Neural cell (in vitro differentiated cells): ENCODE measurements around the gene C2orf42. TPM values are rescaled to one million over a fixed set of nuclear protein-coding genes. Genes with fewer than 3 reads are reported as not detected.

ENCODE experiments used
- H2AFZ ChIP-seq: fragments of 200-600, 300-800 bp; sonication (generic), shearing (Covaris generic); 2 replicates; pipeline ENCODE4 v1.6.0; 2014; ENCODE audit warnings: low read depth, mild to moderate bottlenecking, antibody characterized with exemption, low read length, moderate library complexity
- H3F3A ChIP-seq: fragments of 200-600 bp; shearing (Covaris generic); 2 replicates; pipeline ENCODE4 v1.6.1; 2016; ENCODE audit warnings: mild to moderate bottlenecking, moderate library complexity, mixed read lengths, antibody characterized with exemption, low read length; ENCODE audit not compliant: insufficient read depth, poor library complexity, severe bottlenecking
- H3K27ac ChIP-seq: fragments of 200-600, 300-800 bp; sonication (generic), shearing (Covaris generic); 2 replicates; pipeline ENCODE4 v1.5.1; 2014; ENCODE audit warnings: mild to moderate bottlenecking, low read length, moderate library complexity
- H3K27me3 ChIP-seq: fragments of 300-800, 200-600 bp; sonication (generic), shearing (Covaris generic); 2 replicates; pipeline ENCODE4 v1.6.0; 2014; ENCODE audit warnings: mild to moderate bottlenecking, low read depth, low read length, moderate library complexity; ENCODE audit not compliant: insufficient read depth
- H3K36me3 ChIP-seq: fragments of 300-800, 200-600 bp; sonication (generic), shearing (Covaris generic); 2 replicates; pipeline ENCODE4 v1.5.1; 2014; ENCODE audit warnings: mild to moderate bottlenecking, antibody characterized with exemption, low read length, moderate library complexity; ENCODE audit not compliant: insufficient read depth
- H3K4me2 ChIP-seq: fragments of 300-800, 200-600 bp; sonication (generic), shearing (Covaris generic); 2 replicates; pipeline ENCODE4 v1.6.0; 2014; ENCODE audit warnings: mild to moderate bottlenecking, low read length
- H3K4me3 ChIP-seq: fragments of 300-800, 200-600 bp; sonication (generic), shearing (Covaris generic); 2 replicates; pipeline ENCODE4 v1.5.1; 2014; ENCODE audit warnings: mild to moderate bottlenecking, low read length, moderate library complexity
- H3K79me2 ChIP-seq: fragments of 200-600 bp; shearing (Covaris generic); replicated peaks from 2 replicates; pipeline ENCODE4 v1.6.0; 2014; ENCODE audit warnings: mild to moderate bottlenecking, low read length, moderate library complexity; ENCODE audit not compliant: insufficient read depth
- H3K9ac ChIP-seq: fragments of 300-800, 200-600 bp; sonication (generic), shearing (Covaris generic); 2 replicates; pipeline ENCODE4 v1.6.1; 2016; ENCODE audit warnings: mild to moderate bottlenecking, low read length, mixed read lengths
- H3K9me2 ChIP-seq: fragments of 200-600 bp; shearing (Covaris generic); 2 replicates; pipeline ENCODE4 v1.6.1; 2016; ENCODE audit warnings: mild to moderate bottlenecking, low read length, mixed read lengths; ENCODE audit not compliant: insufficient read depth
- H3K9me3 ChIP-seq: fragments of 200-600, 300-800 bp; sonication (generic), shearing (Covaris generic); 2 replicates; pipeline ENCODE4 v1.6.1; 2016; ENCODE audit warnings: mild to moderate bottlenecking, mixed run types, low read length, moderate library complexity, mixed read lengths
- H4K20me1 ChIP-seq: fragments of 200-600 bp; shearing (Covaris generic); 2 replicates; pipeline ENCODE4 v1.6.1; 2016; ENCODE audit warnings: mild to moderate bottlenecking, mixed run types; ENCODE audit not compliant: insufficient read depth
- CTCF ChIP-seq: fragments of 450-650 bp; IDR thresholded peaks from 2 replicates; pipeline ENCODE4 v1.5.1; 2014; ENCODE audit warnings: antibody characterized with exemption, mild to moderate bottlenecking, moderate library complexity; ENCODE audit not compliant: poor library complexity, severe bottlenecking
- EP300 ChIP-seq: fragments of 450-650 bp; conservative IDR thresholded peaks from 2 replicates; pipeline ENCODE4 v1.6.1; 2014; ENCODE audit warnings: antibody characterized with exemption, mild to moderate bottlenecking, moderate library complexity; ENCODE audit not compliant: poor library complexity, severe bottlenecking
- EZH2 ChIP-seq: fragments of 200-600, 300-800 bp; shearing (Covaris generic), sonication (generic); IDR thresholded peaks from 2 replicates; pipeline ENCODE4 v1.6.1; 2014; ENCODE audit warnings: antibody characterized with exemption, low read length, borderline replicate concordance, mild to moderate bottlenecking; ENCODE audit not compliant: insufficient read depth, poor library complexity, severe bottlenecking
- MXI1 ChIP-seq: fragments of 450-650 bp; conservative IDR thresholded peaks from 2 replicates; pipeline ENCODE4 v1.6.1; 2014; ENCODE audit warnings: antibody characterized with exemption, mild to moderate bottlenecking; ENCODE audit not compliant: poor library complexity, severe bottlenecking
- POLR2AphosphoS5 ChIP-seq: IDR thresholded peaks from 2 replicates; pipeline ENCODE4 v1.6.1; 2012
- RAD21 ChIP-seq: fragments of 450-650 bp; conservative IDR thresholded peaks from 2 replicates; pipeline ENCODE4 v1.6.1; 2014; ENCODE audit warnings: antibody characterized with exemption, mild to moderate bottlenecking, moderate library complexity
- REST ChIP-seq: IDR thresholded peaks from 2 replicates; pipeline ENCODE4 v1.6.1; 2012; ENCODE audit warnings: borderline replicate concordance
- SMC3 ChIP-seq: fragments of 450-650 bp; conservative IDR thresholded peaks from 2 replicates; pipeline ENCODE4 v1.6.1; 2014; ENCODE audit warnings: antibody characterized with exemption, mild to moderate bottlenecking, moderate library complexity; ENCODE audit not compliant: poor library complexity
- TAF1 ChIP-seq: IDR thresholded peaks from 2 replicates; pipeline ENCODE4 v1.6.1; 2012; ENCODE audit warnings: low read depth
- polyA plus RNA-seq: library from polyadenylated mRNA; depleted of rRNA; stranded (reverse); fragments of >200 nt; gene quantifications from 2 replicates; pipeline ENCODE4 v1.2.3, GENCODE V29; 2014

C2orf42 gene
- polyA plus RNA-seq, 1 donor from 2014 or later: 14.4 TPM

GRCh38 chr2:70133491-70134322 lies 57.1 kb downstream of the C2orf42 start:
- H2AFZ ChIP-seq: no peak overlapping the region
- H3K9me2 ChIP-seq: no peaks in the 10 kb centered on the region
- H3K9me3 ChIP-seq: no peaks in the 10 kb centered on the region
- TF ChIP-seq MXI1 (no peak), RAD21 (no peak), CTCF (no peak), TAF1 (no peak), REST (no peak), SMC3 (no peak), EP300 (no peak), POLR2AphosphoS5 (no peak), EZH2 (no peak)
- no peak overlapping the region for H3K4me2 ChIP-seq
- H3K27ac ChIP-seq: no peak overlapping the region
- H3K79me2 ChIP-seq: no peaks in the 10 kb centered on the region
- H3F3A ChIP-seq: no peaks in the 10 kb centered on the region
- no peaks in the 10 kb centered on the region for H3K27me3 ChIP-seq
- no peaks in the 10 kb centered on the region for H4K20me1 ChIP-seq
- no peak overlapping the region for H3K4me3 ChIP-seq
- H3K36me3 ChIP-seq: no peaks in the 10 kb centered on the region
- no peak overlapping the region for H3K9ac ChIP-seq

GRCh38 chr2:70133127-70133452 lies 57.7 kb downstream of the C2orf42 start:
- no peak overlapping the region for H3K9ac ChIP-seq
- no peak overlapping the region for H3K4me3 ChIP-seq
- no peaks in the 10 kb centered on the region for H3K36me3 ChIP-seq
- H3F3A ChIP-seq: no peaks in the 10 kb centered on the region
- no peak for TF ChIP-seq RAD21
- no peak for TF ChIP-seq EZH2
- TF ChIP-seq CTCF: no peak
- TF ChIP-seq EP300: no peak
- TF ChIP-seq POLR2AphosphoS5: no peak
- no peak for TF ChIP-seq TAF1
- TF ChIP-seq REST: no peak
- TF ChIP-seq SMC3: no peak
- TF ChIP-seq MXI1: no peak
- no peak overlapping the region for H3K27ac ChIP-seq
- H3K9me3 ChIP-seq: no peaks in the 10 kb centered on the region
- no peaks in the 10 kb centered on the region for H3K79me2 ChIP-seq
- no peaks in the 10 kb centered on the region for H3K9me2 ChIP-seq
- H4K20me1 ChIP-seq: no peaks in the 10 kb centered on the region
- H3K4me2 ChIP-seq: no peak overlapping the region
- H3K27me3 ChIP-seq: no peaks in the 10 kb centered on the region
- H2AFZ ChIP-seq: no peak overlapping the region
